ENCODE results near the gene KRTAP5-7.

DNA sequence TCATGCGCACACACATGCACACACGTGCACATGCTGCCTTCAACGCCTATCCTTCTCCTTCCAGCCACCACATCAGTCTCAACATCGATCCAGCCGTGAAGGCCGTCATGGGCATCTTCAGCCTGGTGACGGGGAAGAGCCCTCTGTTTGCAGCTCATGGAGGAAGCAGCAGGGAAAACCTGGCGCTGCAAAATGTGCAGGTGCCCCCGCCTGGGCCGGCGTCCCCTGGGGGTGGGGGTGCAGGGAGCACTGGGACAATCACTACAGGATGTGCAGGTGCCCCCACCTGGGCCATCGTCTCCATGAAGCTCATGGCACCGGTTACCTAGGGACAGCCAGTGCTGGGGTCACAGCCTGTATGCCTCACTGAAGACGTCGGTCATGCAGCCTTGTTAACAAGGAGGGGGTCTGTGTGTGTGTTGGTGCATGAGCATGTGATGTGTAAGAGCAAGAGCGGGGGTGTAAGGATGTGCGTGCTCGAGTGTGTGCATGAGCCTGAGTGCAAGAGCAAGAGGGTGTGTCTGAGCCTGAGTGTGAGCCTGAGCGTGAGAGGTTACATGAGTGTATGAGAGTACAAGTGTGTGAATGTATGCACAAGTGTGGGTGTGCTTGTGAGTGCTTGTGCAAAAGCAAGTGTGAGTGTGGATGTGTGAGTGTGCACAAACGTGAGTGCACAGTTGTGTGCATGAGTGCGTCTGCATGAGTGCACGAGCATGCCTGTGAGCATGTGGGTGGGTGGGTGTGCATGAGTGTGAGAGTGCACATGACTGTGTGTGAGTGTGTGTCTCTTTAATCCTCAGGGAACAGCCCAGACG is 42.6 kb upstream of the KRTAP5-7 start:
- TF ChIP-seq TAF1 (IDR thresholded peaks at IDR 0.05; ENCODE audit: low read depth) (no peak), CREB1 (IDR thresholded peaks at IDR 0.05; ENCODE audit: low read depth) (no peak), NFIC (IDR thresholded peaks at IDR 0.05) (no peak), RAD21 (IDR thresholded peaks at IDR 0.05; ENCODE audit: low read depth) (no peak), EP300 (IDR thresholded peaks at IDR 0.05; ENCODE audit: borderline replicate concordance) (no peak), CEBPB (IDR thresholded peaks at IDR 0.05) (no peak), TCF12 (IDR thresholded peaks at IDR 0.05; ENCODE audit: low read depth) (no peak), YY1 (IDR thresholded peaks at IDR 0.05; ENCODE audit: low read depth) (no peak), EGR1 (IDR thresholded peaks at IDR 0.05) (no peak)
- TF ChIP-seq, protein P1, sequence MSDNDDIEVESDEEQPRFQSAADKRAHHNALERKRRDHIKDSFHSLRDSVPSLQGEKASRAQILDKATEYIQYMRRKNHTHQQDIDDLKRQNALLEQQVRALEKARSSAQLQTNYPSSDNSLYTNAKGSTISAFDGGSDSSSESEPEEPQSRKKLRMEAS (IDR thresholded peaks at IDR 0.05) = no peak
- TF ChIP-seq, protein P2, sequence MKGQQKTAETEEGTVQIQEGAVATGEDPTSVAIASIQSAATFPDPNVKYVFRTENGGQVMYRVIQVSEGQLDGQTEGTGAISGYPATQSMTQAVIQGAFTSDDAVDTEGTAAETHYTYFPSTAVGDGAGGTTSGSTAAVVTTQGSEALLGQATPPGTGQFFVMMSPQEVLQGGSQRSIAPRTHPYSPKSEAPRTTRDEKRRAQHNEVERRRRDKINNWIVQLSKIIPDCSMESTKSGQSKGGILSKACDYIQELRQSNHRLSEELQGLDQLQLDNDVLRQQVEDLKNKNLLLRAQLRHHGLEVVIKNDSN (IDR thresholded peaks at IDR 0.05) = no peak
- TF ChIP-seq, protein P3, sequence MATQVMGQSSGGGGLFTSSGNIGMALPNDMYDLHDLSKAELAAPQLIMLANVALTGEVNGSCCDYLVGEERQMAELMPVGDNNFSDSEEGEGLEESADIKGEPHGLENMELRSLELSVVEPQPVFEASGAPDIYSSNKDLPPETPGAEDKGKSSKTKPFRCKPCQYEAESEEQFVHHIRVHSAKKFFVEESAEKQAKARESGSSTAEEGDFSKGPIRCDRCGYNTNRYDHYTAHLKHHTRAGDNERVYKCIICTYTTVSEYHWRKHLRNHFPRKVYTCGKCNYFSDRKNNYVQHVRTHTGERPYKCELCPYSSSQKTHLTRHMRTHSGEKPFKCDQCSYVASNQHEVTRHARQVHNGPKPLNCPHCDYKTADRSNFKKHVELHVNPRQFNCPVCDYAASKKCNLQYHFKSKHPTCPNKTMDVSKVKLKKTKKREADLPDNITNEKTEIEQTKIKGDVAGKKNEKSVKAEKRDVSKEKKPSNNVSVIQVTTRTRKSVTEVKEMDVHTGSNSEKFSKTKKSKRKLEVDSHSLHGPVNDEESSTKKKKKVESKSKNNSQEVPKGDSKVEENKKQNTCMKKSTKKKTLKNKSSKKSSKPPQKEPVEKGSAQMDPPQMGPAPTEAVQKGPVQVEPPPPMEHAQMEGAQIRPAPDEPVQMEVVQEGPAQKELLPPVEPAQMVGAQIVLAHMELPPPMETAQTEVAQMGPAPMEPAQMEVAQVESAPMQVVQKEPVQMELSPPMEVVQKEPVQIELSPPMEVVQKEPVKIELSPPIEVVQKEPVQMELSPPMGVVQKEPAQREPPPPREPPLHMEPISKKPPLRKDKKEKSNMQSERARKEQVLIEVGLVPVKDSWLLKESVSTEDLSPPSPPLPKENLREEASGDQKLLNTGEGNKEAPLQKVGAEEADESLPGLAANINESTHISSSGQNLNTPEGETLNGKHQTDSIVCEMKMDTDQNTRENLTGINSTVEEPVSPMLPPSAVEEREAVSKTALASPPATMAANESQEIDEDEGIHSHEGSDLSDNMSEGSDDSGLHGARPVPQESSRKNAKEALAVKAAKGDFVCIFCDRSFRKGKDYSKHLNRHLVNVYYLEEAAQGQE (IDR thresholded peaks at IDR 0.05; ENCODE audit: low read depth) = no peak
